ENCODE measurements around the gene PANK1.
A peak's percentile ranks its signal among the peaks of the same experiment; 100 is the strongest.

PANK1 gene

DNA sequence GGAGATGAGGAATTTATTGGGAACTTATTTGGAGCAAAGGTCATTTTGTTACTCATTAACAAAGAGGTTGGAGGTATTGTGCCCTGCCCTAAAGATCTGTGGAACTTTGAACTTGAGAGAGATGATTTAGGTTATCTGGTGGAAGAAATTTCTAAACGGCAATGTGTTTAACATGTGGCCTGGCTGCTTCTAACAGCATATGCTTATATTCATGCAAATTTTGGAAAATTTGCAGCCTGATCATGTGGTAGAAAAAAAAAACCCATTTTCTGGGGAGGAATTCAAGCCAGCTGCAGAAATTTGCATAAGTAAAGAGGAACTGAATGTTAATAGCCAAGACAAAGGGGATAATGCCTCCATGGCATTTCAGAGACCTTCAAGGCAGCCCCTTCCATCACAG is 10.7 kb upstream of the PANK1 start:
- DNase-seq (ENCODE audit: low read depth) = no peak
- TF ChIP-seq, protein P1, sequence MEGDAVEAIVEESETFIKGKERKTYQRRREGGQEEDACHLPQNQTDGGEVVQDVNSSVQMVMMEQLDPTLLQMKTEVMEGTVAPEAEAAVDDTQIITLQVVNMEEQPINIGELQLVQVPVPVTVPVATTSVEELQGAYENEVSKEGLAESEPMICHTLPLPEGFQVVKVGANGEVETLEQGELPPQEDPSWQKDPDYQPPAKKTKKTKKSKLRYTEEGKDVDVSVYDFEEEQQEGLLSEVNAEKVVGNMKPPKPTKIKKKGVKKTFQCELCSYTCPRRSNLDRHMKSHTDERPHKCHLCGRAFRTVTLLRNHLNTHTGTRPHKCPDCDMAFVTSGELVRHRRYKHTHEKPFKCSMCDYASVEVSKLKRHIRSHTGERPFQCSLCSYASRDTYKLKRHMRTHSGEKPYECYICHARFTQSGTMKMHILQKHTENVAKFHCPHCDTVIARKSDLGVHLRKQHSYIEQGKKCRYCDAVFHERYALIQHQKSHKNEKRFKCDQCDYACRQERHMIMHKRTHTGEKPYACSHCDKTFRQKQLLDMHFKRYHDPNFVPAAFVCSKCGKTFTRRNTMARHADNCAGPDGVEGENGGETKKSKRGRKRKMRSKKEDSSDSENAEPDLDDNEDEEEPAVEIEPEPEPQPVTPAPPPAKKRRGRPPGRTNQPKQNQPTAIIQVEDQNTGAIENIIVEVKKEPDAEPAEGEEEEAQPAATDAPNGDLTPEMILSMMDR (IDR thresholded peaks at IDR 0.05; ENCODE audit: insufficient read depth, low read depth, low read length, missing control alignments) = no peak
- no peak overlapping the region for H3K4me3 ChIP-seq (ENCODE audit: low read length)

DNA sequence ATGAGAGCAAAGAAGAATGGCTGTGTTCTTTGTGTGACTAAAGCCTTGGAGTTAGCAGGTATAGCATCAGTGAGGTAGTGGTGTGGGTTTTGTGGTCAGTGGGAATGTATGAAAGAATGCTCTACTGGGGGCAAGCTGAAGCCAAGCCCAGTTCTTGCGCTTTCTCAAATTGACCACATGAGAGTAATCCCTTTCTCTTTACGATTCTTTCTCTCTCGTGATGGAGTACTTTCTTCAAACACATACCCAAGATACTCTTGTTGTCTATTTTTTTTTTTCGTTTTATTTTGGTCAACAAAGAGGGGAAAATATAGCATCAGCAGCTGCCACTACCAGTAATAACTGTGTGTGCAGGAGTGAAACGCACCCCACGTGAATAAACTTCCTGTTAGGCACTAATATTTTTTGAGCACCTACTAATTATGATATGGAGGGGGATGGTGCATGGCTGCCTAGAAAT is 8.4 kb upstream of the PANK1 start:
- peak; percentile 24 for DNase-seq (ENCODE audit: low read depth)
- TF ChIP-seq, protein P1 (IDR thresholded peaks at IDR 0.05; ENCODE audit: insufficient read depth, low read depth, low read length, missing control alignments) = no peak
- H3K4me3 ChIP-seq (ENCODE audit: low read length) = no peak overlapping the region

DNA sequence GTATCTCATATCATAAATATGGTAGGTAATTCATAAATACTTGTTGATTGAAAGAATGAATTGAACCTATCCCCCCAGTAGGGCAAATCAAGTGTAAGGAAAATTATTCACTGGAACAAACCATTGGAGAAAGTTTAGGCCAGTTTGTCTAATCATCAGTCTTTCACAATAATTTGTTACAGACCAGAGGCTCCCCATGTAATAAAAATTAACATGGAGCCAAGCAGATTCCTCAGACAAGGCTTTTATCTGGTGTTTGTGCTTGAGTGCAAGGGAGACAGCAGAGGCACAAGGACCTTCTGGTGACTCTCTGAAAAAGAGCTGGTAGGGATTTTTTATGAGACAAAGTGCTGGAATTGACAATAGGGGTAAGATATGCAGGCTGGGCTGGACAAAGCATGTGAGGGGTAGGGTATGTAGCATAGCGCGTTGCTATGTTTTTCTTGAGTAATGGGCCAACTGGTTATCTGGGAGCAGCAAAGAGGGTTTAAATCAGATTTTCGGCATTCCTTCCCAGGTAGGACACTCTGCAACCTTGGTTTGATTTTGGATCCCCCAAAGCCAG is 7.8 kb upstream of the PANK1 start:
- DNase-seq (ENCODE audit: low read depth) = no peak
- no peak overlapping the region for H3K4me3 ChIP-seq (ENCODE audit: low read length)
- TF ChIP-seq, protein P1 (IDR thresholded peaks at IDR 0.05; ENCODE audit: insufficient read depth, low read depth, low read length, missing control alignments) = no peak

DNA sequence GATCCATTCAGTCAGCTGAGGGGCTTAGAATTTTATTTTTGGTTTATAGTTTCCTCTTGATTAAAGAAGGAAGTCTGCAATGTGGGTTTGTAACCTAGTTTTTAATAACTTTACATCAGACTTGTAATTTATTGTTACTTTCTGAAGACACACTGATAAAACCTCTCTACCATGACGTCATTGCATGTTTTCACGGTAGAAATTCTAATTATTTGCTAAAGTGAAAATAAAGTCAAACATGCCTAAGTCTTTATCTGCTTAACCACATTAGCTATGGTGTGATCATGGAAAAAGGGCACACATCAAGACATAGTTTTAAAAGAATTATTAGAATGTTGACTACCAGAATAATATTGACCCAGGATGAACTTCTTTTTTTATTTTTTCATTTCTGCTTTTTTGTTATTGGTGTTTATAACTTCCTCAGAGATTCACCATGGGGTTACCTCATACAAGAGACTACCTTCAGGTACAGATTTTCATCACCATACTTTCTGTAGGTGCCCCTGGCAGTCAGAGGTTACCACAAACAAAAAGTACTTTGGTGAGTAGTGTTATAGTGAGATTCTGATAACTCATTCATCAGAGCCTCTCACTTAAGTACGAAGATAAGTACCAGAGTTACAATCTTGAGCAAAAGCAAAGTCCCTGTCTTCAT is 7.0 kb upstream of the PANK1 start:
- DNase-seq (ENCODE audit: low read depth) = no peak
- H3K4me3 ChIP-seq (ENCODE audit: low read length) = no peak overlapping the region
- TF ChIP-seq, protein P1 (IDR thresholded peaks at IDR 0.05; ENCODE audit: insufficient read depth, low read depth, low read length, missing control alignments) = no peak

DNA sequence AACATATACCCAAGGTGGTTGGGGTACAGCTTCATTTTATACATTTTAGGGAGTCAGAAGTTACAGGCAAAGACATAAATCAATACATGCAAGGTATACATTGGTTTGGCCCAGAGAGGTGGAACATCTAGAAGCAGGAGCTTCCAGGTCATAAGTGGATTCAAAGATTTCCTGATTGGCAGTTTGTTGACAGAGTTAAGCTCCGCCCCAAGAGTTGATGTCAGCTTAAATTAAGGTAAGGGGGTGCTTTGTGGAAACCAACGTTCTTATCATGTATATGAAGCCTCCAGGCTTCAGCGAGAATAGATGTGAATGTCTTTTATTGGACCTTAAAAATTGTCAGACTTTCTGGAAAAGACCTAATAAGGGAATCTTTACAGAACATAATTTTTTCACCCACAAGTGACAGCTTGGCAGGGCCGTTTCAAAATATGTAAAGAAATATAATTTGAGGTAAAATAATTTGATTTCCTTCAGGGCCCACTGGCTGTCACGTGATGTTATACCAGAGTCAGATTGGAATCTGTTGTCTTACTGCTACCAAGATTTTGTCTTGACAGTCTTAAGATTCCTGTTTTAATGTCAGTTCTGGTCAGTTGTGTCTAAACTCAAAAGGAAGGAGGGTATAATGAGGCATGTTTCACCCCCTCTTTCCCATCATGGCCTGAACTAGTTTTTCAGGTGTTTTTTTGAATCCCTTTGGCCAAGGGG is 6.3 kb upstream of the PANK1 start:
- no peak for DNase-seq (ENCODE audit: low read depth)
- TF ChIP-seq, protein P1 (IDR thresholded peaks at IDR 0.05; ENCODE audit: insufficient read depth, low read depth, low read length, missing control alignments) = no peak
- H3K4me3 ChIP-seq (ENCODE audit: low read length) = no peak overlapping the region

DNA sequence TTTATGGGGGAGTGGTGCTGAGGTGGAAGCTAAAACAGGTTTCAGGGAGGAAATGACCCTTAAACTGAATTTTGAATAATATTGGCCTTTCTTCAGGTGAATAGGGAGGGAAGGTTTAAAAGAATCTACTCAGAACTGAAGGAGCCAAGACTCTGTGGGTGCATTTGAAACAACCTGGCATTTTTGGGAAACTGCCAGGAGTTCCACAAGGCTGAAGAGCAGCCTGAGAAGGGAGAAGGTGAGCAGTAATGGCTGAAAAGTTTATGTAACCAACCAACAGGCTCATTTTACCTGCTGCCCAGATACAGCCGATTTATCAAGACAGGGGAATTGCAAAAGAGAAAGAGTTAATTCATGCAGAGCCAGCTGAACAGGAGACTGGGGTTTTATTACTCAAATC is 4.0 kb upstream of the PANK1 start:
- DNase-seq (ENCODE audit: low read depth) = no peak
- TF ChIP-seq, protein P1 (IDR thresholded peaks at IDR 0.05; ENCODE audit: insufficient read depth, low read depth, low read length, missing control alignments) = no peak
- no peak overlapping the region for H3K4me3 ChIP-seq (ENCODE audit: low read length)

All from epithelial cell of esophagus (primary cell).